ENCODE measurements around the gene MEIKIN.

- TF ChIP-seq CTCF (conservative IDR thresholded peaks at IDR 0.05 in 1 of 2, IDR thresholded peaks at IDR 0.05 in 1 of 2; ENCODE audit: low read depth in 1 of 2, low read length in 2 of 2) (no peak), EZH2 (IDR thresholded peaks at IDR 0.05; ENCODE audit: low read length, missing control alignments) (no peak)
Observed at GRCh38 chr5:131974622-131974955, 29.1 kb upstream of the MEIKIN start.

All from fibroblast of lung (primary cell).